Tongue (tissue), 2 donors: ENCODE results near the gene PTPN12. TPM values are rescaled to one million over a fixed set of nuclear protein-coding genes. Genes with fewer than 3 reads are reported as not detected.
"Not testable (repeated sequence)": the region's sequence is repeated elsewhere in the genome, so short reads cannot be mapped to it uniquely, and the experiment has no call there.

ENCODE experiments used
- DNase-seq: peaks from one replicate; pipeline ENCODE4 v3.0.0-alpha.2; 2015
- total RNA-seq: library from RNA; depleted of rRNA; stranded (reverse); fragments of >200 nt; gene quantifications from one replicate; pipeline ENCODE4 v1.2.3, GENCODE V29; 2014

PTPN12 gene
- total RNA-seq, 1 donor from 2014 or later, result 78.8 TPM

DNA sequence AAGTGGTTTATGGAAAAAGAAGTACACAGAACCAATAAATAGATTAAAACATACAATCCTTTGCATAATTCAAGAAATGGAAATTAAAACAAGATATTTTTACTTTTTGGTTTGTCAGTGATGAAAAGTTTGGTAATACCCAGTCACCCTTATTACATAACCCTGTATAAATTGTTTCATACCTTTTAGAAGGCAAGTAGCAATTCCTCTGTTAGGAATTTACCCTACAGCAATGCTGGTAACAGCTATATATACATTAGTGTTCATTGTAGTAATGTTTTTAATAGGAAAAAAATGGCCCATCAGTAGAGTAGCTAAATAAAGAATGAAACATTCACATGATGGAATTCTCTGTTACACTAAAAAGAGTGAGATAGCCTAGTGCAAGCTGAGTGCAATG is 42.7 kb downstream of the PTPN12 start:
- DNase-seq, result no peak

DNA sequence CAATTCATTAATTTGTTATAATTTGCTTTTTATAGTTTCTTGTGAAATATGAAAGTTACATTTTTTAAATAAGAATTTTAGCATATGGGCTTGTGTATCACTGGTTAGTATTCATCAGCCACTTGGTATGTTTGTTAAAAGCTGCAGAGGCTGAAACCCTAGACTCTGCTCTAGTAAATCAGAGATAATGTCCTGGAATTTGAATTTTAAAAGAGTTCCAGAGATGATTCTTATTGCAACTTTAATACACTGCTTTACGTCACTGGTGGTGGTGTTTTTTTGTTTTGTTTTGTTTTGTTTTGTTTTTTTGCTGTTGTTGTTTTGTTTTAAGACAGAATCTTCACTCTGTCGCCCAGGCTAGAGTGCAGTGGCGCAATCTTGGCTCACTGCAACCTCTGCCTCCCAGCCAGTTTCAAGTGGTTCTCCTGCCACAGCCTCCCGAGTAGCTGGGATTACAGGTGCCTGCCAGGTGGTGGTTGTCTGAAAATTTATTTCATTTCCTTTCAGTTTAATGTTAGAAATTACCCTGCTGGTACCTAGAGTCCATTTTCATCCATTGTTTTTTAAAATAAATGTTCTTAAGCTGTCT is 43.8 kb downstream of the PTPN12 start:
- no peak for DNase-seq

DNA sequence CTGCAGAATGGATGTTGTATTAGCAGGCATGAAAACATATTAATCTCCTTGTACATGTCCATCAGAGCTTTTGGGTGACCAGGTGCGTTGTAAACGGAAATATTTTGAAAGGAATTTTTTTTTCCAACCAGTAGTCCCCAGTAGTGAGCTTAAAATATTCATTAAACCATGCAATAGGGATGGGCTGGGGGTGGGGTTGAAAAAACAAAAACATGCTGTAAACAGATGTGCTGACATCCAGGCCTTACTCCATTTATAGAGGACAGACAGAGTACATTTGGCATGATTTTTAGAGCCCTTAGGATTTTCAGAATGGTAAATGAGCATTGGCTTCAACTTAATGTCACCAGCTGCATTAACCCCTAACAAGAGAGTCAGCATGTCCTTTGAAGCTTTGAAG is 50.2 kb downstream of the PTPN12 start:
- DNase-seq, result no peak

DNA sequence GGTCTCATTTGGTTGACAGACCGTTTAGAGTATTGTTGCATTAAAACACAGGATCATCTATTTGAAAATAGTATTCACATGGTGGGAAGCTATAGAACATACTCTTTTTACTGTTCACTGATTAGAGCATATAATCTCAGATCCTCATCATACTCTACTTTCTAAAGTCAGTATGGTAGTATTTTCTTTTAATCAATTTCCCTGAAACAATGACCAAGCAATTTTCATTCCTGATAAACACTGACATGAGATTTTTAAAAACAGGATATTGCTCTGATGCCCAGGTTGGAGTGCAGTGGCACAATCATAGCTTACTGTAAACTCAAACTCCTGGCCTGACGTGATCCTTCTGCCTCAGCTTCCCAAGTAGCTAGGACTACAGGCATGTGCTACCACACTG is 63.9 kb downstream of the PTPN12 start:
- no peak for DNase-seq

DNA sequence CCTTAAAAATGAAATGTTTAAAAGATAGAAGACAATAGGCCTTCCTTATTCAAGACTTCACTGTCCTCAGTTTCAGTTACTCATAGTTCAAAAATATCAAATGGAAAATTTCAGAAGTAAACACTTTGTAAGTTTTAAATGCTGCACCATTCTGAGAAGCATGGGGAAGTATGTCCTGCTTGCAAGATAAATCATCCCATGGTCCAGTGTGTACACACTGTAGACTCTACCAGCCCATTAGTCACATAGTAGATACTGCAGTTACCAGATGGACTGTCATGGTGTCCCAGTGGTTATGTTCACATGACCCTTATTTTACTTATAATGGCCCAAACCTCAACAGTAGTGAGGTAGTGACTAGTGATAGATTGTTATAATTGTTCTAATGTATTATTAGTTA is 69.5 kb downstream of the PTPN12 start:
- DNase-seq, result no peak

DNA sequence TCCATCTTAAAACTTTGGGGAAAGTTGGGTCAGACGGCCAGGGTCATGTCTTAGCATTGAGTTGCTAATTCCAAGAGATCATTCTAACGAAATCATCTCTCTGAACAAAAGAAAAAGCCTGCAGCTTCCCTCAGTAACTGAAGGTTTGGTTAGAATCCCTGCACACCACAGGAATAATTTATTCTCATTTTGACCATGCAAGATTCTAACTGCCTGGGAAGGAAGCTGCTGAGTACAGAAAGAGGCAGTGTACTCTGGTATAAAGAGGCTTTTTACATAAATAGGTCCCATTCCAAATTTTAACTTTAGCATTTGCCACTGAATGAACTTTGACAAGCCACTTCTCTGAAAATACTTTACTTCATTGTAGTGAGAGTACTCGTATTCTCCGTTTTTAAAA is 82.2 kb downstream of the PTPN12 start:
- DNase-seq, result peak; percentile 5

DNA sequence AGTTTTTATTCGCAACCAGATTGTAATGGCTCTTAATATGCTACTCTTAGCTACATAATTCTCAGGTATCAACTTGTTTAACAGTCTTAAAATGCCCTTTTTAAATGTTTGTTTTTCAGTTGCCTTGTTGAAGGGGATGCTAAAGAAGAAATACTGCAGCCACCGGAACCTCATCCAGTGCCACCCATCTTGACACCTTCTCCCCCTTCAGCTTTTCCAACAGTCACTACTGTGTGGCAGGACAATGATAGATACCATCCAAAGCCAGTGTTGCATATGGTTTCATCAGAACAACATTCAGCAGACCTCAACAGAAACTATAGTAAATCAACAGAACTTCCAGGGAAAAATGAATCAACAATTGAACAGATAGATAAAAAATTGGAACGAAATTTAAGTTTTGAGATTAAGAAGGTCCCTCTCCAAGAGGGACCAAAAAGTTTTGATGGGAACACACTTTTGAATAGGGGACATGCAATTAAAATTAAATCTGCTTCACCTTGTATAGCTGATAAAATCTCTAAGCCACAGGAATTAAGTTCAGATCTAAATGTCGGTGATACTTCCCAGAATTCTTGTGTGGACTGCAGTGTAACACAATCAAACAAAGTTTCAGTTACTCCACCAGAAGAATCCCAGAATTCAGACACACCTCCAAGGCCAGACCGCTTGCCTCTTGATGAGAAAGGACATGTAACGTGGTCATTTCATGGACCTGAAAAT is 89.7 kb downstream of the PTPN12 start:
- DNase-seq, result no peak

DNA sequence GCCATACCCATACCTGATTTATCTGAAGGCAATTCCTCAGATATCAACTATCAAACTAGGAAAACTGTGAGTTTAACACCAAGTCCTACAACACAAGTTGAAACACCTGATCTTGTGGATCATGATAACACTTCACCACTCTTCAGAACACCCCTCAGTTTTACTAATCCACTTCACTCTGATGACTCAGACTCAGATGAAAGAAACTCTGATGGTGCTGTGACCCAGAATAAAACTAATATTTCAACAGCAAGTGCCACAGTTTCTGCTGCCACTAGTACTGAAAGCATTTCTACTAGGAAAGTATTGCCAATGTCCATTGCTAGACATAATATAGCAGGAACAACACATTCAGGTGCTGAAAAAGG is 90.2 kb downstream of the PTPN12 start:
- no peak for DNase-seq

DNA sequence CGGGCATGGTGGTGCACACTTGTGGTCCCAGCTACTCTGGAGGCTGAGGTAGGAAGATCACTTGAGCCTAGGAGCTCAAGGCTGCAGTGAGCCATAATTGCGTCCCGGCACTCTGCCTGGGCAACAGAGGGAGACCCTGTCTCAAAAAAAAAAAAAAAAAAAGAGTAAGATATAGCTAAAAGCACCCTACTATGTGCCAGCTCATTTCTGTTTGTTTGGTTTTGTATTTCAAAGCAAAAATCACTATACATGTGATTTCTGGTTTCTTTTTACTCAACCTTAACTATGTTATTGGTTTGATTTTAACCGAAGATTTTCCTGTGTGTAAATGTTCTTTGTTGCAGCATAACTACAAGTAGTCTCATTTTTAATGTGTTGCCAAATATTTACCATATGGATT is 92.7 kb downstream of the PTPN12 start:
- no peak for DNase-seq

DNA sequence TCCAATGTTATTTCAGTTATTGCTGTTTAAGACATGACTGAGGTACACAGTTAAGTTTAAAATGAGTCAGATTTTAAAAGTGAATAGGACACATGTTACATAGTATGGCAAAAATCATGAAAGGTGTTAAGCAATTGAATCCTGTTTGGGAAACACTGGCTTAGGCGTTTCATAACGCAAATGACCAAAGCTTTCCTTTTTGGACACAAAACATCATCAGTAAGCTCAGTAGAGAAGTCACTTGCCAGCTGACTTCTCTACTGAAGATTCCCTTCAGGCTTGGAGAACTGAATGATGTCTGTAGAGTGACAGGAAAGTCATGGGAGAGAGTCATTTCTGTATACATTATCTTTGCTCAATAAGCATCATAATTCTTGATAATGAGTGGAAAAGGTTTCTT is 94.7 kb downstream of the PTPN12 start:
- no peak for DNase-seq

DNA sequence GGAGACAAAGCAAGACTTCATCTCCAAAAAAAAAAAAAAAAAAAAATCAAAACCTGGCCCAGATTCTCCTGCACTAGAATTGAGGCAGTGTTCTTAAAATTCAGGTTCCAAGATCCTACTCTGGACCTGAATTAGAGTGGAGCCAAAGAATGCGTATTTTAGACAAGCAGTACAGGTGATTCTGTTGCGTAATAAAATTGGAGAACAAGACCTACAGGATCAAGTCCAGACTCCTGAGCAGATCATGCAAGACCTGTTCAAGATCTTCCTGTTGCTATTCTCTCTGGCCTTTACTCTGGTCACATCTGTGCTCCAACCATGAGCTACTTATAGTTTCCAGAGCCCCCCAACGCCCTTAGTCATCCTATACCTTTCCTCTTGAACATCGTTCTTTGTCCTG is 107.7 kb downstream of the PTPN12 start:
- DNase-seq, result no peak

DNA sequence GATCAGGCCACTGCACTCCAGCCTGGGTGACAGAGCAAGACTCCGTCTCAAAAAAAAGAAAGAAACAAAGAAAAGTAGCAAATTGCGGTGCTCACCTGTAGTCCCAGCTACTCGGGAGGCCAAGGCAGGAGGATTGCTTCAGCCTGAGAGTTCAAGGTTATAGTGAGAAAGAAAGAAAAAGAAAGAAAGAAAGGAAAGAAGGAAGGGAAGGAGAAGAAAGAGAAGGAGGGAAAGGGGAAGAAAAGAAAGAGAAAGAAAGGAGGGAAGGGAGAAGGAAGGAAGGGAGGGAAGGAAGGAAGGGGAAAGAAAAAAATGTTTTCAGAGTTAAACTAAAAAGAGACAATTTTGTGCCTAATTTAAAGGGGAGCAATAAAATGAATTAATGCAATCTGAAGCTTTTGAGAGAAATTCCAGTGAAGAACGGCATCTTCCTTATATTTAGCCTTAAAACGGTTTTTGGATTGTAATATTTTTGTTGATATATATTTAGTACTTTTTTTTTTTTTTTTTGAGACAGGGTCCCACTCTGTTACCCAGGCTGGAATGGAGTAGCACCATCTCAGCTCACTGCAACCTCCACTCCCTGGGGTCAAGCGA is 111.7 kb downstream of the PTPN12 start:
- no peak for DNase-seq

DNA sequence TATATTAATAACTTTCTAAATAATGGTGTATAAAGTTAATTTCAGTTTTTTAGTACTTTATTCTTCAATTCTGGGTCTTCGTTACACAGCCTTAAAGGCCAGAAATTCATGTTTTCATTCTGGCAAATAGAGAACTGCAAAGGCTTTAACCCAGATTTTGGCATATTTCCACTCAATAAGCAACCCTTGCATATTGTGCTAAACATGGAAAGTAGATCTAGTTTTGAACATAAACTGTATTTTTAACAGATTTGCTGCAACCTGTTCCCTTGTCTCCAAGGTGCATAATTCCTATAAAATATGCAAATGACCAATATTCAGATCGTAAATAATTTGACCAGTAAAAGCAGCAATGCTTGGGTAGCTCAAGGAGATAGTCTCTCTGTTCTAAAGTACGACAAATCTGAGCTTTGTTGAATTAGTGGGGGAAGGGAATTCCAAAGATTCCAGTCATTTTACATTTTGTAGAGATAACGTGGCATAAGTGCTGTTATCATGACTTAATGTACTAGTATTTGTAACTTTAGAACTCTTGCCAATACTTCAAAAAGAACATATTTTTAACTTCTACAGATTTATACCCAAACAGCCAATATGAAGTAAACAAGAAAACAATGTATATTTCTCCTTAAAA is 112.7 kb downstream of the PTPN12 start:
- DNase-seq, result no peak

DNA sequence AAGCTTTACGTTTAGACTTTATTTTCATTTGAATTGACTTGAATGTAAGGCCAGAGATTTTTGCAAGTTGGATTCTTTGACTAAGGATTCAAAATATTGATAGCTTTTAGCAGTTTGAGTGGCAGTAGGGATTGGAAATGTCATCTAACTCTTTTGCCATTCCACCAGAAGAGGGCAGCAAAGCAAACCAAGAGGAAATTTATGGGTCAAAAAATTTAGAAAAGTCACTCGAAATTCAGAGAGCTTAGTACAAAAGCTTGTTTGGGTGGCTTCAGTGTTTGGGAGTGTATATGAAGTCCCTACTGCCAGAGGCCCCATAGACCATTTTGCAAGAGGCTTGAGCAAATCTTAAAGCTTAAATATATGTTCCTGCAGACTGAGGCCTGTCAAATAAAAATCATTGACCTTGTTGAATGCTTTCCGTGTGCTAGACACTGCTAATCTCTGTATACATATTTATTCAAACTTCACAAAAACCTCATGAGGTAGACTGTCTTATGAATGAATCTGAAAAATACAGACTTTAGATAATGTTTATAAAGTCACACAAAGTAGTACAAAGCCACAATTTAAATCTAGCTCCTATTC is 114.6 kb downstream of the PTPN12 start:
- DNase-seq, result peak; percentile 67

DNA sequence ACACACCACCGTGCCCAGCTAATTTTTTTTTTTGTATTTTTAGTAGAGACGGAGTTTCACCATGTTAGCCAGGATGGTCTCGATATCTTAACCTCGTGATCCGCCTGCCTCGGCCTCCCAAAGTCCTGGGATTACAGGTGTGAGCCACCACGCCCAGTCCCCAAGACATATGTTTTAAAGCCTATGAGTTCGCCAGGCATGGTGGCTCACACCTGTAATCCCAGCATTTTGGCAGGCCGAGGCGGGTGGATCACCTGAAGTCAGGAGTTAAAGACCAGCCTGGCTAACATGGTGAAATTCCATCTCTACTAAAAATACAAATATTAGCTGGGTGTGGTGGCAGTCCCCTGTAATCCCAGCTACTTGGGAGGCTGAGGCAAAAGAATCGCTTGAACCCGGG is 115.7 kb downstream of the PTPN12 start:
- DNase-seq, result not testable (repeated sequence)

DNA sequence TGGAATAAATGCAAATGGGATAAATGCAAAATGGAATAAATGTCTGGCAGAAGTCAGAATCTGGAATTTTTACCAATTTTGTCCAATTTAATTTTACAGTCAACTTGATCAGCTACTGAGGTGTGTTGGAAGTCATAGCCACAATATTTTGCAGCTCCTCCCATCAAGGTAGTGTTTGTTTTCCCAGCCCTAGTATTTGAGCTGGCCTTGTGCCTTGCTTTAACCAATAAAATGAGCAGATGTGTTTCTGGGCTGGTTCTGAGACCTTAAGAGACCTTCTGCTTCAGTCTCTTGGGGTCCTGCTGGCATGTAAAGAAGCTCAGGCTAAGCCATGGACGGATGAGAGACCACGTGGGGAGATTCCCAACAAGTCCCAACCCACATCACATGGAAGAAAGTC is 116.5 kb downstream of the PTPN12 start:
- no peak for DNase-seq

DNA sequence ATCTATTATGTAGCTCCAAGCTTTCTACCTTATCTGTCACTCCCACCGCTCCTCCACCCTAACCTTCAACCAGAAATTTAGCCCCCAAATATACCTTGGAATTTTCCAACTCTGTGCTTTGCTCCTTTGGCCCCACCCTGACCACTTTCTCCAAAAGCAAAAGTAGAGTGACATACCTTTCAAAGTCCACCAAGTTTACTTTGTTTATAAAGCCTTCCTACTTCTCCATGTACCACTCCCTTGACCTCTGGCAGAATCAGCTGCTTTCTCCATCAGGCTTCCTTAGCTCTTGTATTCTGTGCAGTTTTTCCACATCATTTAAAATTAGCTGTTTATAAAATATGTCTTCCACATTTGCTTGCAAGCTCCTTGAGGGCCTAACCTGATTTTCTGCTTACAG is 118.3 kb downstream of the PTPN12 start:
- DNase-seq, result no peak

DNA sequence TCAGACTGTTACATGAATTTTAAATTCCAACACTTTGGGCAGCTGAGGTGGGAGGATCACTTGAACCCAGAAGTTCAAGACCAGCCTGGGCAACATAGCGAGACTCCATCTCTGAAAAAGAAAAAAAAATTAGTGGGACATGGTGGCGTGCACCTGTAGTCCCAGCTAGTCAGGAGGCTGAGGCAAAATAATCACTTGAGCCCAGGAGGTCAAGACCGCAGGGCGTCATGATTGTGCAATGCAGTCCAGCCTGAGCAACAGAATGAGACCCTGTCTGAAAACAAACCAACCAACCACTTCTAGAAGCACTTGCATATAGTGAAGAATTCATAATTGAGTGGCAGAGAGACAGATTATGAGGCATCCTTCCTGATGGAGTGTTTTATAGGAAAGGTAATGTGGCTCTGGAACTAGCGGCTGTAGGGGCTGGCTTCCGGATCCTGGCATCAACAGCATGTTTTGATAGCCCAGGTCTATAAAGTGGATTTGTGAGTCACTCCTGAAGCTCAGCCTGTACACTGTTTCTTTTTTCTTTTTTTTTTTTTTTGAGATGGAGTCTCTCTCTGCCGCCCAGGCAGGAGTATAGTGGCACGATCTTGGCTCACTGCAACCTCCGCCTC is 118.9 kb downstream of the PTPN12 start:
- no peak for DNase-seq

DNA sequence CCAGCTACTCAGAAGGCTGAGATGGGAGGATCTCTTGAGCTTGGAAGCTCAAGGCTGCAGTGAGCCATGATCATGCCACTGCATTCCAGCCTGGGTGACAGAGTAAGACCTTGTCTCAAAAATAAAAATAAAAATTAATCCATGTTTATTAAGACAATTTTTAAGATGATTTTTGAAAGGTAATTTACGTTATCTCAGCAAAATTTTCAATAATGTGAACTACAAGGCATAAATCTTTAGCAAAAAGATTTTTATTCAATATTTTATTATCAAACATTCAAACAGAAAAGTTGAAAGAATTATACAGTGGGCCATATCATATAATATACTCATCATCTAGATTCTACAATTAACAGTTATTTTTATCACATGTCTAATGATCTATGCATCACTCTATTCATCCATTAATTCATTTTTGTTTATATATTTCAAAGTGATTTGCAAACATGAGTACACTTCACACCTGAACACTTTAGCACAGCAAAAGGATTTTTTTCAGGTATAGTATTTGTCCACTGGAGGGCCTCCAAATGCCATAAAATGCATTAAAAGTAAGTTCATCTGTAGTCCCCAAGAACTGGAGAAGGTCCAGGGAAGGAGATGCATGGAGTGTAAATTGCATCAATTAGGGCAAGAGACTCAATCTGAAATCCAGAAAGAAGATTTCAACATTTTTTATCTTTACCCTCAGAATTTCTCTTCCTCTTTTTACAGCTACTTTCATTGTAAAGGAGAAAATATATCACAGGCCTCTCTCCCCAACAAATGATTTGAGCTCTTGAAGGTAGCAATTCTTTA is 120.5 kb downstream of the PTPN12 start:
- DNase-seq, result peak; percentile 79

DNA sequence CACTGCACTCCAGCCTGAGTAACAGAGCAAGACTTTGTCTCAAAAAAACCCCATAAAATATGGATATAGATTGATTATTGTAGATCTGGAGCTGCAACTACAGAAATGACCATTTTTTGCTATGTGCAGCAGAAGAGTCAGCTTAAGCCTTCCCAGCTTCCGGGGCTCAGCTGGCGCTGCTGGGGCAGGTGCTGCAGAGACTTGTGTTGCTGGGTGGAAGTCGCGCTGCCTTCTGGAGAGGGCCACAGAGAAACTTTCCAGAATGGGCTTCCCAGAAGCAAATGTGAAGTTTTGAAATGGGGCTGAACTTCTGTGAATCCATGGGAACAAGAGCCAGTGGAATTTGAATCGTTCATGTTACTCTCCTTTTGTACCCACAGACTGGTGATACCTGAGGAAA is 121.8 kb downstream of the PTPN12 start:
- no peak for DNase-seq

DNA sequence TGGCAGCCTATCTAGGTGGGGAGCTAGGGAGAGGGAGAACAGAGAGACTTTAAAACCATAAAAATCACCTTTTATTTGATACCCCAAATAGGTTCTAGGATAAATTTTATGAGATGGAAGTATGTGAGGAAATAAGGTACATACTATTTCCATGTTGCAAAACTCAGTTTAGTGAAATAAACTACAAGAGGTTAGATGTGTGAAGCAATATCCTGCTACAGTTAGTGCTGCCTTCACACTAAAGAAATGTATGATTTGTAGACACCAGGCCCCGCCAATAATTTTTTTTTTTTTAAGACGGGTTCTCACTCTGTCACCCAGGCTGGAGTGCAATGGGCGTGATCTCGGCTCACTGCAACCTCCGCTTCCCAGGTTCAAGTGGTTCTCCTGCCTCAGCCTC is 124.7 kb downstream of the PTPN12 start:
- no peak for DNase-seq

DNA sequence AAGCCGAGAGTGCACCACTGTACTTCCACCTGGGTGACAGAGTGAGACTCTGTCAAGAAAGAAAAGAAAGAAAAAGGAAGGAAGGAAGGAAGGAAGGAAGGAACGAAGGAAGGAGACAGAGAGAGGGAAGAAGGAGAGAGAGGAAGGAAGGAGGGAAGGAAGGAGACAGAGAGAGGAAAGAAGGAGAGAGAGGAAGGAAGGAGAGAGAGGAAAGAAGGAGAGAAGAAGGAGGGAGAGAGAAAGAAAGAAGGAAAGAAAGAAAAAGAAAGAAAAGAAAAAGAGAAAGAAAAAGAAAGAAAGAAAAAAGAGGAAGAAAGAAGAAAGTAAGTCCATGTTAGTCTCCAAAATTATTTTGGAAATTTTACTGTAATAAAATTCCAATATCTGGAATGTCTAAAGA is 125.8 kb downstream of the PTPN12 start:
- no peak for DNase-seq
